NB4 (cell line): ENCODE results near the gene FNIP1.

Experiments
- CTCF ChIP-seq: IDR thresholded peaks from one replicate; pipeline ENCODE4 v1.5.1; 2012; ENCODE audit warnings: low read depth, low read length
- MYC ChIP-seq: IDR thresholded peaks from 2 replicates; pipeline ENCODE4 v1.6.1; 2011; ENCODE audit warnings: low read depth, low read length
- POLR2A ChIP-seq: IDR thresholded peaks from 2 replicates; pipeline ENCODE4 v1.6.1; 2011; ENCODE audit warnings: mild to moderate bottlenecking; ENCODE audit not compliant: insufficient read length; ENCODE audit errors: extremely low read depth
- TF ChIP-seq, protein P1 (sequence below): IDR thresholded peaks from 2 replicates; pipeline ENCODE4 v1.6.1; 2011; ENCODE audit warnings: low read depth, low read length

- TF ChIP-seq CTCF (no peak), POLR2A (no peak), MYC (no peak)
- TF ChIP-seq, protein P1, sequence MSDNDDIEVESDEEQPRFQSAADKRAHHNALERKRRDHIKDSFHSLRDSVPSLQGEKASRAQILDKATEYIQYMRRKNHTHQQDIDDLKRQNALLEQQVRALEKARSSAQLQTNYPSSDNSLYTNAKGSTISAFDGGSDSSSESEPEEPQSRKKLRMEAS = no peak
These were observed 202.9 kb downstream of the FNIP1 start for GRCh38 chr5:131593921-131594320.
